KMS-11 (cell line): Measurements from ENCODE around the gene NKX2-1.
"Not testable (repeated sequence)": the region's sequence is repeated elsewhere in the genome, so short reads cannot be mapped to it uniquely, and the experiment has no call there.

ENCODE experiments used
- H2AFZ ChIP-seq: fragments of 200-600 bp; sonication (generic); 2 replicates; pipeline ENCODE4 v1.6.1; 2016; ENCODE audit warnings: antibody characterized with exemption, mixed run types, low read depth
- H3K27ac ChIP-seq: fragments of 200-600 bp; sonication (generic); 2 replicates; pipeline ENCODE4 v1.6.1; 2016; ENCODE audit warnings: mild to moderate bottlenecking, mixed run types
- H3K27me3 ChIP-seq: fragments of 200-600 bp; sonication (generic); 2 replicates; pipeline ENCODE4 v1.6.1; 2017; ENCODE audit warnings: mild to moderate bottlenecking, low read depth, mixed run types, moderate library complexity; ENCODE audit not compliant: insufficient read depth
- H3K36me3 ChIP-seq: fragments of 200-600 bp; sonication (generic); 2 replicates; pipeline ENCODE4 v1.6.1; 2017; ENCODE audit warnings: mild to moderate bottlenecking, mixed run types; ENCODE audit not compliant: insufficient read depth
- H3K4me1 ChIP-seq: fragments of 200-600 bp; sonication (generic); 2 replicates; pipeline ENCODE4 v1.6.1; 2016; ENCODE audit warnings: mild to moderate bottlenecking, low read depth, mixed run types; ENCODE audit not compliant: poor library complexity, severe bottlenecking
- H3K4me2 ChIP-seq: fragments of 200-600 bp; sonication (generic); 2 replicates; pipeline ENCODE4 v1.7.0; 2016; ENCODE audit warnings: mild to moderate bottlenecking, mixed run types
- H3K4me3 ChIP-seq: fragments of 200-600 bp; sonication (generic); IDR thresholded peaks from 2 replicates; pipeline ENCODE4 v1.6.1; 2017; ENCODE audit warnings: low read depth, low read length, mixed read lengths; ENCODE audit not compliant: insufficient read depth
- H3K79me2 ChIP-seq: fragments of 200-600 bp; sonication (generic); 2 replicates; pipeline ENCODE4 v1.6.1; 2016; ENCODE audit warnings: low read depth, mixed run types; ENCODE audit not compliant: insufficient read depth
- H3K9ac ChIP-seq: fragments of 200-600 bp; sonication (generic); 2 replicates; pipeline ENCODE4 v1.6.1; 2016; ENCODE audit warnings: mild to moderate bottlenecking, mixed run types
- H4K20me1 ChIP-seq: fragments of 200-600 bp; sonication (generic); 2 replicates; pipeline ENCODE4 v1.6.1; 2016; ENCODE audit warnings: mild to moderate bottlenecking, mixed run types; ENCODE audit not compliant: insufficient read depth
- TF ChIP-seq, protein P1 (sequence below): fragments of 200-600 bp; sonication (generic); conservative IDR thresholded peaks from 2 replicates; pipeline ENCODE4 v1.6.1; 2017; ENCODE audit warnings: low read depth, mild to moderate bottlenecking, antibody characterized with exemption, low read length, moderate library complexity, mixed read lengths

NKX2-1 gene

DNA sequence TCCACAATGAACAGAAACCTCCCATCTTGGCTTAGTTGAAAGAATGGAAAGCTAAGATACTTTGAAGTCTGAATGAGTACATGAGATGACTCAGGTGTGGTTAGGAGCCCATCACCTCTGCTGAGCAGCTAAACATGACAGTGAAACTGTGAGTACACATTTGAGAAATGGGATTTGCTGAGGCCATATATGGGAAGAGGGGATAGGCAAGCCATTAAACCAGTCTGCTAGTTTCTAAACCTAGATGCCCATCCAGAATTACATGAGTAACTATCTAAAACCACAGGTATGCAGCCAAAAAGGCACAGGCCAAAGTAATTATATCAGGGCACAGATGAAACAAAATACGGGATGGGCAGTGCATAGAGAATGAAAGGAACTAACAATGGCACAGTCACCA lies 41.2 kb downstream of the NKX2-1 start:
- no peaks in the 10 kb centered on the region for H4K20me1 ChIP-seq
- H3K4me2 ChIP-seq: peak overlapping the region; percentile 42; the same call in 1 of the 2 replicates
- no peaks in the 10 kb centered on the region for H3K27me3 ChIP-seq
- no peak overlapping the region for H3K9ac ChIP-seq
- peak overlapping the region; percentile 52; the same call in 1 of the 2 replicates for H3K27ac ChIP-seq
- H3K4me1 ChIP-seq: peaks cover 36% of the 10 kb centered on the region
- H3K79me2 ChIP-seq: no peaks in the 10 kb centered on the region
- H3K36me3 ChIP-seq: no peaks in the 10 kb centered on the region
- H2AFZ ChIP-seq: no peak overlapping the region
- no peak overlapping the region for H3K4me3 ChIP-seq
- TF ChIP-seq, protein P1, sequence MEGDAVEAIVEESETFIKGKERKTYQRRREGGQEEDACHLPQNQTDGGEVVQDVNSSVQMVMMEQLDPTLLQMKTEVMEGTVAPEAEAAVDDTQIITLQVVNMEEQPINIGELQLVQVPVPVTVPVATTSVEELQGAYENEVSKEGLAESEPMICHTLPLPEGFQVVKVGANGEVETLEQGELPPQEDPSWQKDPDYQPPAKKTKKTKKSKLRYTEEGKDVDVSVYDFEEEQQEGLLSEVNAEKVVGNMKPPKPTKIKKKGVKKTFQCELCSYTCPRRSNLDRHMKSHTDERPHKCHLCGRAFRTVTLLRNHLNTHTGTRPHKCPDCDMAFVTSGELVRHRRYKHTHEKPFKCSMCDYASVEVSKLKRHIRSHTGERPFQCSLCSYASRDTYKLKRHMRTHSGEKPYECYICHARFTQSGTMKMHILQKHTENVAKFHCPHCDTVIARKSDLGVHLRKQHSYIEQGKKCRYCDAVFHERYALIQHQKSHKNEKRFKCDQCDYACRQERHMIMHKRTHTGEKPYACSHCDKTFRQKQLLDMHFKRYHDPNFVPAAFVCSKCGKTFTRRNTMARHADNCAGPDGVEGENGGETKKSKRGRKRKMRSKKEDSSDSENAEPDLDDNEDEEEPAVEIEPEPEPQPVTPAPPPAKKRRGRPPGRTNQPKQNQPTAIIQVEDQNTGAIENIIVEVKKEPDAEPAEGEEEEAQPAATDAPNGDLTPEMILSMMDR: no peak

DNA sequence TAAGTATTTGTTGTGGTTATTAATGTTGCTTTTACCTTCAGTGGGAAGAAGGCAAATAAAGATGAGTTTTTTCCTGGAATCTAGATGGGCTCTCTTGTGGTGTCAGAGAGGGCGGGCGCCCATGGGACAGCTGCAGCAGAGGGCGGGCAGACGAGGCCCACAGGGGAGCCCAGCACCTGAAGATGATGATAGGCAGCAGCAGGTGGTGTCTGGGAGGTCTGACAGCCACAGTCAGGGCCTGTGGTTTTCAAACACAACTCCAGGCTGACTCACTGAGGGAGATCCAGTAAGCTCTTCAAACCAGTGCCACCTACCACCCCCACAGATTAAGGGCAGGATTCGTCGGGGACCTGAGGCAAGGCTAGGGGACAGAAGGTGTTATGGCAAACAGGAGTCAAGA lies 42.8 kb downstream of the NKX2-1 start:
- no peaks in the 10 kb centered on the region for H3K36me3 ChIP-seq
- no peak overlapping the region for H3K9ac ChIP-seq
- H3K4me2 ChIP-seq: peak overlapping the region; percentile 42
- H3K4me3 ChIP-seq: no peak overlapping the region
- H3K27ac ChIP-seq: no peak overlapping the region; the same call in 1 of the 2 replicates
- TF ChIP-seq, protein P1: no peak
- peaks cover 36% of the 10 kb centered on the region for H3K4me1 ChIP-seq
- no peaks in the 10 kb centered on the region for H3K27me3 ChIP-seq
- H4K20me1 ChIP-seq: no peaks in the 10 kb centered on the region
- no peaks in the 10 kb centered on the region for H3K79me2 ChIP-seq
- no peak overlapping the region; the same call in 1 of the 2 replicates for H2AFZ ChIP-seq

- H3K9ac ChIP-seq, H3K27ac ChIP-seq, H4K20me1 ChIP-seq, H3K27me3 ChIP-seq, H2AFZ ChIP-seq, H3K4me3 ChIP-seq, H3K4me2 ChIP-seq, H3K36me3 ChIP-seq, H3K79me2 ChIP-seq: not testable (repeated sequence)
- peaks cover 36% of the 10 kb centered on the region for H3K4me1 ChIP-seq
Measured at GRCh38 chr14:36476061-36476460, 44.0 kb downstream of the NKX2-1 start.

GRCh38 chr14:36474593-36474992 lies 45.4 kb downstream of the NKX2-1 start:
- Histone ChIP-seq H3K79me2 (no peaks in the 10 kb centered on the region), H3K4me1 (peaks cover 32% of the 10 kb centered on the region), H3K4me2 (no peak overlapping the region), H3K27ac (no peak overlapping the region), H3K27me3 (no peaks in the 10 kb centered on the region), H2AFZ (no peak overlapping the region), H3K9ac (no peak overlapping the region), H3K4me3 (no peak overlapping the region), H4K20me1 (no peaks in the 10 kb centered on the region), H3K36me3 (no peaks in the 10 kb centered on the region)
- TF ChIP-seq, protein P1: no peak

DNA sequence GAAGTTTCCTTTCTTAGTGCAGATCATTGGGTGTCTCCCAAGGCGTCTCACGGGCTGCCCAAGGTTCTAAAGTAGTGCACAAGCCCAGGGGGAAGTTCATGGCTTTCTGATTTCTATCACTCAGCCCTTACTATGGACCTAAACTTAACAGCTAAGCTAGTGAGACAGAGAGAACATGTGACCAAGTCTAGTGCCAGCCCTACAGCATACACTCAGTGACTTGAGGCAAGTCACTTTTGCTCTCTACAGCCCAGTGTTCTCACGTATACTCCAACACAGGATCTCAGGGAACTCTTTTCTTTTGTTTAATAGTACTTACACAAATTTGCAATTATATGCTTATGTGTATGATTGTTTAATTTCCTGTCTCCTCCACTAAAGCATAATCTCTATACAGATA lies 48.6 kb downstream of the NKX2-1 start:
- no peaks in the 10 kb centered on the region for H3K27me3 ChIP-seq

More for the DNA sequence above, 48.6 kb downstream of the NKX2-1 start:
- no peaks in the 10 kb centered on the region for H3K36me3 ChIP-seq
- no peaks in the 10 kb centered on the region for H4K20me1 ChIP-seq
- no peak overlapping the region for H2AFZ ChIP-seq
- no peak overlapping the region for H3K4me3 ChIP-seq
- H3K4me2 ChIP-seq: no peak overlapping the region
- H3K79me2 ChIP-seq: no peaks in the 10 kb centered on the region
- TF ChIP-seq, protein P1: no peak
- no peak overlapping the region for H3K9ac ChIP-seq
- no peak overlapping the region for H3K27ac ChIP-seq
- H3K4me1 ChIP-seq: peaks cover under 1% of the 10 kb centered on the region
